Measurements from ENCODE around the gene GNG2.

GNG2 gene

GRCh38 chr14:52015411-52016030 is 155.1 kb downstream of the GNG2 start:
- in situ Hi-C loops (cut with MboI; ENCODE audit: low sequenced_read_pairs): no loop called here

GRCh38 chr14:52018252-52018651 is 157.8 kb downstream of the GNG2 start:
- in situ Hi-C loops (cut with MboI; ENCODE audit: low sequenced_read_pairs): no loop called here

GRCh38 chr14:52018970-52019369 is 158.6 kb downstream of the GNG2 start:
- in situ Hi-C loops (cut with MboI; ENCODE audit: low sequenced_read_pairs): no loop called here
